K562 (cell line): ENCODE measurements around the gene DNAJC11. TPM values are rescaled to one million over a fixed set of nuclear protein-coding genes. Genes with fewer than 3 reads are reported as not detected.
A peak's percentile ranks its signal among the peaks of the same experiment; 100 is the strongest.

Experiments used
- ATAC-seq: fragments of 200-7000 bp; cut with Tn5 transposase; 3 replicates; pipeline ENCODE4 v1.9.1; 2020; ENCODE audit warnings: moderate library complexity
- BruUV-seq: library from RNA; stranded (reverse); fragments of 400-500 nt; replicated peaks from 2 replicates; lab custom pipeline; 2021; lab: Mats Ljungman, UMichigan
- CTCF ChIA-PET: fragments of 300-600 bp; formaldehyde crosslinking; extraction: SDS; loops from one replicate; lab custom pipeline; 2021; ENCODE audit warnings: low intra/inter-chr PET ratio; lab: Yijun Ruan, JAX
- POLR2A ChIA-PET: fragments of 300-600, 350-650 bp; sonication (Branson Sonifier 250); formaldehyde crosslinking; extraction: SDS; loops from one replicate; lab custom pipeline; 2021; ENCODE audit warnings: antibody characterized with exemption, inconsistent platforms; lab: Yijun Ruan, JAX
- DNase-seq, 4 experiments: peaks; one replicate each; pipeline versions ENCODE4 v3.0.0 to v3.0.0-alpha.2; 2011 to 2018; ENCODE audit warnings: low spot score in 3 of 4, mixed read lengths in 3 of 4; ENCODE audit errors: extremely low read depth in 1 of 4
- FAIRE-seq: peaks from 2 replicates; lab custom pipeline; 2011; peaks lifted over from hg19 to GRCh38; lab: Jason Lieb, UNC
- H2AFZ ChIP-seq: 2 replicates; pipeline ENCODE4 v1.6.0; 2011; ENCODE audit warnings: low read depth, low read length, control low read depth, inconsistent platforms
- H3K27ac ChIP-seq: fragments of 200-600 bp; 3 replicates; pipeline ENCODE4 v1.8.0; 2011; ENCODE audit warnings: low read depth, mild to moderate bottlenecking, control low read depth, inconsistent platforms, low read length, moderate library complexity, mixed read lengths; ENCODE audit errors: extremely low read depth
- H3K27me3 ChIP-seq, 2 experiments: fragments of 300-600 bp in 1 of 2; 2 replicates in 1 of 2; 3 replicates in 1 of 2; pipeline versions ENCODE4 v1.6.0 to v1.8.0; 2011; ENCODE audit warnings: inconsistent platforms in 2 of 2, low read length in 2 of 2, mild to moderate bottlenecking in 1 of 2, mixed read lengths in 1 of 2, moderate library complexity in 1 of 2; ENCODE audit not compliant: control insufficient read depth in 2 of 2, insufficient read depth in 2 of 2
- H3K36me3 ChIP-seq: fragments of 300-600 bp; 3 replicates; pipeline ENCODE4 v1.8.0; 2011; ENCODE audit warnings: mild to moderate bottlenecking, low read length, inconsistent platforms; ENCODE audit not compliant: control insufficient read depth, insufficient read depth
- H3K4me1 ChIP-seq, 2 experiments: fragments of 200-600 bp in 1 of 2; replicated peaks in 1 of 2; 2 replicates in 1 of 2; 3 replicates in 1 of 2; pipeline versions ENCODE4 v1.5.1 to v1.8.0; 2011; ENCODE audit warnings: inconsistent platforms in 2 of 2, low read length in 2 of 2, mild to moderate bottlenecking in 1 of 2, mixed read lengths in 1 of 2, moderate library complexity in 1 of 2; ENCODE audit not compliant: control insufficient read depth in 2 of 2, insufficient read depth in 2 of 2
- H3K4me2 ChIP-seq: 2 replicates; pipeline ENCODE4 v1.6.1; 2011; ENCODE audit warnings: low read length, control low read depth, inconsistent platforms, mixed read lengths; ENCODE audit not compliant: insufficient read depth
- H3K4me3 ChIP-seq: fragments of 200-600 bp; sonication (generic), shearing (Covaris generic); 2 replicates; pipeline ENCODE4 v1.5.1; 2016; ENCODE audit warnings: control low read depth, inconsistent platforms
- H3K79me2 ChIP-seq: fragments of 200-600 bp; 3 replicates; pipeline ENCODE4 v1.8.0; 2011; ENCODE audit warnings: low read length, inconsistent platforms; ENCODE audit not compliant: control insufficient read depth, insufficient read depth
- H3K9ac ChIP-seq, 2 experiments: 2 replicates each; pipeline versions ENCODE4 v1.6.0 to v1.6.1; 2011; ENCODE audit warnings: low read depth in 2 of 2, low read length in 2 of 2, control low read depth in 1 of 2, inconsistent platforms in 1 of 2, mild to moderate bottlenecking in 1 of 2, mixed read lengths in 1 of 2; ENCODE audit not compliant: insufficient read depth in 1 of 2
- H3K9me1 ChIP-seq: one replicate; pipeline ENCODE4 v1.6.0; 2011; ENCODE audit warnings: inconsistent platforms, mild to moderate bottlenecking, low read length, moderate library complexity; ENCODE audit not compliant: control insufficient read depth, insufficient read depth
- H3K9me3 ChIP-seq: replicated peaks from 2 replicates; pipeline ENCODE4 v1.5.1; 2011; ENCODE audit warnings: low read depth, low read length, inconsistent platforms; ENCODE audit not compliant: control insufficient read depth, insufficient read depth
- H4K20me1 ChIP-seq: replicated peaks from 2 replicates; pipeline ENCODE4 v1.6.1; 2011; ENCODE audit warnings: low read length, inconsistent platforms, mixed read lengths; ENCODE audit not compliant: control insufficient read depth, insufficient read depth
- FOXA3 ChIP-seq, 2 experiments: fragments of 450-650 bp in 1 of 2; sonication (generic) in 1 of 2; formaldehyde crosslinking; IDR thresholded peaks in 1 of 2; conservative IDR thresholded peaks in 1 of 2; 2 replicates each; pipeline versions ENCODE4 v1.4.0 to v1.8.0; 2020 to 2022; ENCODE audit warnings: mild to moderate bottlenecking in 2 of 2, missing genetic modification reagents in 1 of 2
- HNRNPUL1 ChIP-seq: fragments of 200-400 bp; formaldehyde crosslinking; IDR thresholded peaks from 2 replicates; pipeline ENCODE4 v1.6.1; 2017; ENCODE audit warnings: low read length
- KAT8 ChIP-seq: fragments of 450-650 bp; IDR thresholded peaks from 2 replicates; pipeline ENCODE4 v1.6.1; 2016; ENCODE audit warnings: low read depth, mild to moderate bottlenecking
- MYNN ChIP-seq, 2 experiments: sonication (generic); formaldehyde crosslinking in 1 of 2; IDR thresholded peaks; 2 replicates each; pipeline versions ENCODE4 v1.5.0 to v1.6.1; 2016 to 2020; ENCODE audit warnings: antibody characterized with exemption in 1 of 2, missing genetic modification reagents in 1 of 2
- POLR2G ChIP-seq: fragments of 200-400 bp; formaldehyde crosslinking; IDR thresholded peaks from 2 replicates; pipeline ENCODE4 v1.6.1; 2017; ENCODE audit warnings: low read depth, mild to moderate bottlenecking, antibody characterized with exemption, low read length, moderate library complexity
- RBFOX2 ChIP-seq: fragments of 200-400 bp; formaldehyde crosslinking; IDR thresholded peaks from 2 replicates; pipeline ENCODE4 v1.6.1; 2017; ENCODE audit warnings: low read depth, mild to moderate bottlenecking, low read length, moderate library complexity
- RBM22 ChIP-seq: fragments of 200-400 bp; formaldehyde crosslinking; IDR thresholded peaks from 2 replicates; pipeline ENCODE4 v1.6.1; 2018; ENCODE audit warnings: low read length, low read depth; ENCODE audit not compliant: poor library complexity, severe bottlenecking
- TEAD4 ChIP-seq, 2 experiments: sonication (generic) in 1 of 2; formaldehyde crosslinking in 1 of 2; IDR thresholded peaks; 2 replicates each; pipeline versions ENCODE4 v1.6.1 to v1.8.0; 2012 to 2022; ENCODE audit warnings: borderline replicate concordance in 1 of 2, inconsistent platforms in 1 of 2, low read length in 1 of 2, mild to moderate bottlenecking in 1 of 2, missing genetic modification reagents in 1 of 2
- WGBS: fragments of 100-300 bp; shearing (Covaris generic); methylation state at CpG from one replicate; pipeline ENCODE4 v1.1.6; 2016; ENCODE audit warnings: low coverage, mixed read lengths; ENCODE audit not compliant: insufficient coverage; ENCODE audit errors: missing lambda C conversion rate; 5-methylcytosine and 5-hydroxymethylcytosine counted together
- in situ Hi-C: fragments of 300-500 bp; cut with MboI; formaldehyde crosslinking; loops from 4 replicates; pipeline ENCODE4 v1.15.0; 2018; ENCODE audit warnings: inconsistent platforms, mixed read lengths
- intact Hi-C: fragments of 100-400 bp; cut with micrococcal nuclease; formaldehyde crosslinking; loops from 2 replicates; pipeline ENCODE4 v1.14.2; 2022
- polyA plus RNA-seq, 8 experiments: library from polyadenylated mRNA; depleted of rRNA in 4 of 8; stranded (reverse) in 5 of 8; unstranded in 3 of 8; fragments of >200 nt; fragmentation: Nextera tagmentation in 2 of 8; fragmentation: Illumina TruSeq in 1 of 8; extraction: Ambion mirVana in 2 of 8; extraction: Trizol in 1 of 8; gene quantifications; 2 replicates each; pipeline versions ENCODE4 v1.2.1 to v1.2.3, GENCODE V29; 2011 to 2014; ENCODE audit warnings: inconsistent platforms in 1 of 8, missing spikeins in 1 of 8
- total RNA-seq, 7 experiments: library from RNA; depleted of rRNA in 6 of 7; stranded (reverse); fragments of >200 nt in 6 of 7; fragmentation: Illumina TruSeq in 2 of 7; extraction: Trizol in 2 of 7; gene quantifications; 2 replicates each; pipeline versions ENCODE4 v1.2.1 to v1.2.3, GENCODE V29; 2011 to 2021; ENCODE audit warnings: low replicate concordance in 1 of 7

DNAJC11 gene
- total and polyA plus RNA-seq, 9 of the 15 experiments (the other 6 are each of a cell fraction or from before 2014, with no cell fraction given): 14.1 to 123 (median 76.6) TPM

GRCh38 chr1:6592865-6593593 is 108.6 kb downstream of the DNAJC11 start:
- BruUV-seq: no TSS peak
- H3K27me3 ChIP-seq: no peaks in the 10 kb centered on the region
- in situ Hi-C loops: no loop called here
- ChIA-PET POLR2A (interaction anchor here (0.6 to 4.2 kb wide), 7 partner anchors 9 to 39 kb away, joined by 3 to 59 read pairs (median 5); partner anchors contain the start of genes KLHL21, NOL9 and ZBTB48), CTCF (no interaction called here)
- H3K4me2 ChIP-seq: no peak overlapping the region
- H3K79me2 ChIP-seq: peaks cover 34% of the 10 kb centered on the region
- no peak overlapping the region for H3K4me3 ChIP-seq
- DNase-seq: no peak
- H3K36me3 ChIP-seq: peaks cover 100% of the 10 kb centered on the region
- no peak for ATAC-seq
- no peak for FAIRE-seq
- H4K20me1 ChIP-seq: peaks cover 37% of the 10 kb centered on the region
- intact Hi-C loops: no loop called here
- H2AFZ ChIP-seq: no peak overlapping the region
- H3K9ac ChIP-seq: peak overlapping the region in 1 of 2 experiments; percentile 10; a peak in 1 of 4 replicates
- H3K9me3 ChIP-seq: no peaks in the 10 kb centered on the region
- 94% methylated on average over 37 of the region's 38 CpGs for WGBS
- H3K27ac ChIP-seq: no peak overlapping the region
- peaks cover 13% of the 10 kb centered on the region for H3K9me1 ChIP-seq
- peaks cover 6 to 40% of the 10 kb centered on the region in 2 experiments; a peak in 3 of 5 replicates for H3K4me1 ChIP-seq
- 0 out of 4 replicates have a peak, but pooled peaks of 1 of the 2 experiments have one; percentile 28 for TF ChIP-seq FOXA3 (CRISPR knock-in tag; conservative IDR thresholded peaks at IDR 0.05 in 1 of 2, IDR thresholded peaks at IDR 0.05 in 1 of 2)
- peak; percentile 69 for TF ChIP-seq POLR2G
- peak; percentile 56 for TF ChIP-seq RBFOX2
- TF ChIP-seq MYNN (IDR thresholded peaks at IDR 0.05): peak; percentile 35; the same call in 1 of the 2 replicates
- TF ChIP-seq MYNN (CRISPR knock-in tag; IDR thresholded peaks at IDR 0.05): no peak
- no peak for TF ChIP-seq HNRNPUL1
- no peak for TF ChIP-seq TEAD4 (IDR thresholded peaks at IDR 0.05; ENCODE audit: low read length)
- 0 out of 2 replicates have a peak, but pooled peaks have one; percentile 39 for TF ChIP-seq TEAD4 (CRISPR knock-in tag; IDR thresholded peaks at IDR 0.05; ENCODE audit: borderline replicate concordance)
- TF ChIP-seq KAT8: no peak
- peak; percentile 2 for TF ChIP-seq RBM22
